ENCODE results near the gene DPP10. TPM values are rescaled to one million over a fixed set of nuclear protein-coding genes. Genes with fewer than 3 reads are reported as not detected.

Gene DPP10
- total RNA-seq, 4 donors from 2014 or later = 1.9 to 4.6 (median 3.9) TPM

DNA sequence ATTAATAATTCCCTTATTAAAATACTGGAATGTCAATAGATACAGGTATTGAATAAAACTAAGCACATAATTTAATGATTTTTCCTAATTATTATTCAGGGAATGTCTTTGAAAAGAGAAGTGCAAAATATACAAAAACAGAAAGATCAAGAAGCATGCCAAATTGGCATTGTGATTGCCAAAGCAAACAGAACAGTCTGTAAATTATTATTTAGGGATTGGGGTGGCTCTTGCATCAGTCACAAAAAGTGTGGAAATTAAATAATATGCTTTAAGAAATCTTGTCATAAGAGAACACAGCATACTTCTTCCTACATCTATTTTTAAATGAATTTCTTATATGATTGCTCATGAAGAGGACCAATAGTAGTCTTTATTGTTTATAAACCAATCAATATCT, 1211.9 kb downstream of the DPP10 start:
- Histone ChIP-seq H3K27ac (no peak overlapping the region), H3K4me3 (no peak overlapping the region), H3K4me1 (no peaks in the 10 kb centered on the region), H3K36me3 (no peaks in the 10 kb centered on the region), H3K9me3 (no peaks in the 10 kb centered on the region), H3K27me3 (no peaks in the 10 kb centered on the region)
- no peak for ATAC-seq
- TF ChIP-seq POLR2AphosphoS5 (IDR thresholded peaks at IDR 0.05) (no peak), POLR2A (IDR thresholded peaks at IDR 0.05) (no peak), EP300 (IDR thresholded peaks at IDR 0.05) (no peak)
- TF ChIP-seq, protein P1, sequence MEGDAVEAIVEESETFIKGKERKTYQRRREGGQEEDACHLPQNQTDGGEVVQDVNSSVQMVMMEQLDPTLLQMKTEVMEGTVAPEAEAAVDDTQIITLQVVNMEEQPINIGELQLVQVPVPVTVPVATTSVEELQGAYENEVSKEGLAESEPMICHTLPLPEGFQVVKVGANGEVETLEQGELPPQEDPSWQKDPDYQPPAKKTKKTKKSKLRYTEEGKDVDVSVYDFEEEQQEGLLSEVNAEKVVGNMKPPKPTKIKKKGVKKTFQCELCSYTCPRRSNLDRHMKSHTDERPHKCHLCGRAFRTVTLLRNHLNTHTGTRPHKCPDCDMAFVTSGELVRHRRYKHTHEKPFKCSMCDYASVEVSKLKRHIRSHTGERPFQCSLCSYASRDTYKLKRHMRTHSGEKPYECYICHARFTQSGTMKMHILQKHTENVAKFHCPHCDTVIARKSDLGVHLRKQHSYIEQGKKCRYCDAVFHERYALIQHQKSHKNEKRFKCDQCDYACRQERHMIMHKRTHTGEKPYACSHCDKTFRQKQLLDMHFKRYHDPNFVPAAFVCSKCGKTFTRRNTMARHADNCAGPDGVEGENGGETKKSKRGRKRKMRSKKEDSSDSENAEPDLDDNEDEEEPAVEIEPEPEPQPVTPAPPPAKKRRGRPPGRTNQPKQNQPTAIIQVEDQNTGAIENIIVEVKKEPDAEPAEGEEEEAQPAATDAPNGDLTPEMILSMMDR (IDR thresholded peaks at IDR 0.05) = no peak

DNA sequence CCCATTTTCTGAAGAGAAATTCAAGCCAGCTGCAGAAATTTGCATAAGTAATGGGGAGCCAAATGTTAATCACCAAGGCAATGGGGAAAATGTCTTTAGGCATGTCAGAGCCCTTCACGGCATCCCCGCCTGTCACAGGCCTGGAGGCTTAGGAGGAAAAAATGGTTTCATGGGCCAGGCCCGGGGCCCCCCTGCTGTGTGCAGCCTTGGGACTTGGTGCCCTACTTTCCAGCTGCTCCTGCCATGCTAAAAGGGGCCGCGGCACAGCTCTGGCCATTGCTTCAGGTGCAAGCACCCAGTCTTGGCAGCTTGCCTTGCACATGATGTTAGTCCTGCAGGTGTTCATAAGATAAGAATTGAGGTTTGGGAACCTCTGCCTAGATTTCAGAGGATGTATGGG, 1235.7 kb downstream of the DPP10 start:
- Histone ChIP-seq H3K27ac (no peak overlapping the region), H3K36me3 (no peaks in the 10 kb centered on the region), H3K4me1 (no peaks in the 10 kb centered on the region), H3K9me3 (peaks cover 0 to 9% (median 0%) of the 10 kb centered on the region in 3 donors), H3K4me3 (no peak overlapping the region), H3K27me3 (no peaks in the 10 kb centered on the region)
- WGBS, 2 donors (ENCODE audit: low coverage in 1 of 2) = 79% methylated on average over 3 of the region's 5 CpGs; no CpG with 5 or more reads in 1 of the 2 donors
- ATAC-seq = no peak
- TF ChIP-seq, protein P1 (IDR thresholded peaks at IDR 0.05) = no peak
- TF ChIP-seq POLR2A (IDR thresholded peaks at IDR 0.05) = no peak

DNA sequence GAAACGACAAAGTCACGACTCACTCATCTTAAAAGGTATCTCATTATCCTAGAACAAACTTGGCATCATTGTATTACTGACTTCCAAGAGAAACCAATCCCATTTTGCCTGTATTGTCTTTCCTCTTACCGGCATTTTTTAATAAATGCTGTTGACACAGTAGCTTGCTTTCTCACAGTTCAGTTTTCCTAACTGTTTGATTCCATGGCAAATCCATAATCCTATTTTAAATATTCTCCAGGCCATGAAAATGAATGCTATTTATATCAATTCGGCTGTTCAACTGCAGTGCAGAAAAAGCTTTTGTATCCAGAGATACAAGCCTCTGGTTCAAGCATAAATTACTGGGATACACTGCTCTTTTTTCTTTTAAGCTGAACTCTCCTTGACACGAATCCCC, 1241.9 kb downstream of the DPP10 start:
- Histone ChIP-seq H3K36me3 (no peaks in the 10 kb centered on the region), H3K4me1 (no peaks in the 10 kb centered on the region), H3K27ac (no peak overlapping the region), H3K9me3 (peaks cover 0 to 3% (median 0%) of the 10 kb centered on the region in 3 donors), H3K4me3 (no peak overlapping the region), H3K27me3 (no peaks in the 10 kb centered on the region)
- TF ChIP-seq, protein P1 (IDR thresholded peaks at IDR 0.05) = no peak
- TF ChIP-seq EP300 (IDR thresholded peaks at IDR 0.05) (no peak), POLR2AphosphoS5 (IDR thresholded peaks at IDR 0.05) (no peak), POLR2A (IDR thresholded peaks at IDR 0.05) (no peak)
- no peak for ATAC-seq
- WGBS, 2 donors (ENCODE audit: low coverage in 1 of 2) = 28 to 40% methylated on average over 5 of the region's 5 CpGs

DNA sequence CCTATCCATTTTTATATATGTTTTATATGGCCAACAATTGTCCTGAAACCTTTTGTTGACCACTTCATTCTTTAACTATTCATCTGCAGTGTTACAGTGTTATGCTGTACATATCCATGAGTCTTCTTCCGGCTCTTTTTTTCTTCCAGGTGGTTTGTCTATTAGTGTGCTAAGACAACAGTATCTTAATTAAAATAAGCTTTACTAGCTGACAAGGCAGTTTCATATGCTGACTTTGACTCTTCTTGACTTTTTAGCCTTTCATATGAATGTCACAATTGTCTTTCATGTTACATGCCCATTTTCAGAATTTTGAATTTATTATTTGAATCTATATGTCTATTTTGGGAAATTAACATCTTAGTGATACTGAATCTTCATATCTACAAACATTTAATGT, 1249.0 kb downstream of the DPP10 start:
- Histone ChIP-seq H3K4me1 (no peaks in the 10 kb centered on the region), H3K36me3 (no peaks in the 10 kb centered on the region), H3K9me3 (peaks cover 0 to 2% (median 0%) of the 10 kb centered on the region in 3 donors), H3K4me3 (no peak overlapping the region), H3K27me3 (no peaks in the 10 kb centered on the region), H3K27ac (no peak overlapping the region)
- no peak for ATAC-seq
- no peak for TF ChIP-seq POLR2AphosphoS5 (IDR thresholded peaks at IDR 0.05)
- TF ChIP-seq, protein P1 (IDR thresholded peaks at IDR 0.05) = no peak
- TF ChIP-seq POLR2A (IDR thresholded peaks at IDR 0.05) = no peak
- 89 to 93% methylated on average over 1 of the region's 1 CpG for WGBS, 2 donors (ENCODE audit: low coverage in 1 of 2)

DNA sequence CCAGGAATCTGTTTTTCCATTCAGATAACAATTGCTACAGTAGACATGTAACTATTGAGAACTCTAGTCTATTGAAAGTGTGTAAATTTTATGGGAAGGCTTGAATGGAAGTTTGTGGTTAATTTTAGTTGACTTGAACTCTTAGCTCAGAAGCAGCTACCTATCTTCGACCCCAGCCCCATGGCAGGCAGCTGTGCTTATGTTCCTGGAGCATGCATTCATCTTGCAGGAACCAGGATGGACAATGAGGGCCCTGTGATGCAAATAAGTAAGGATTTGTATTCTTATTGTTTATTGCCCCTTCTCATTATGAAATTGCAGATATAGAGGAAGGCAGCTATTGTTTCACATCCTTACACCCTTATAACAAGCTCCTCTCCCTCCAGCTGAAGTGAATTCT, 1252.2 kb downstream of the DPP10 start:
- WGBS, 2 donors (ENCODE audit: low coverage in 1 of 2) = 64 to 90% methylated on average over 1 of the region's 1 CpG
- no peak for ATAC-seq

More for the DNA sequence above, 1252.2 kb downstream of the DPP10 start:
- no peaks in the 10 kb centered on the region for H3K27me3 ChIP-seq
- no peaks in the 10 kb centered on the region for H3K9me3 ChIP-seq
- no peaks in the 10 kb centered on the region for H3K36me3 ChIP-seq
- TF ChIP-seq, protein P1 (IDR thresholded peaks at IDR 0.05) = no peak
- TF ChIP-seq POLR2AphosphoS5 (IDR thresholded peaks at IDR 0.05) (no peak), POLR2A (IDR thresholded peaks at IDR 0.05) (no peak), EP300 (IDR thresholded peaks at IDR 0.05) (no peak)
- no peaks in the 10 kb centered on the region for H3K4me1 ChIP-seq
- H3K27ac ChIP-seq = no peak overlapping the region
- no peak overlapping the region for H3K4me3 ChIP-seq
